AG10803 (cell line): Measurements from ENCODE around the gene AOX1.

ENCODE experiments used
- DNase-seq: peaks from one replicate; pipeline ENCODE4 v3.0.0; 2010; ENCODE audit warnings: low read depth
- H3K4me3 ChIP-seq: 2 replicates; pipeline ENCODE4 v1.5.1; 2011; ENCODE audit warnings: mild to moderate bottlenecking, low read length, control low read depth
- CTCF ChIP-seq: conservative IDR thresholded peaks from 2 replicates; pipeline ENCODE4 v1.5.1; 2011; ENCODE audit warnings: mild to moderate bottlenecking, low read length, control low read depth, inconsistent platforms

The AOX1 gene

DNA sequence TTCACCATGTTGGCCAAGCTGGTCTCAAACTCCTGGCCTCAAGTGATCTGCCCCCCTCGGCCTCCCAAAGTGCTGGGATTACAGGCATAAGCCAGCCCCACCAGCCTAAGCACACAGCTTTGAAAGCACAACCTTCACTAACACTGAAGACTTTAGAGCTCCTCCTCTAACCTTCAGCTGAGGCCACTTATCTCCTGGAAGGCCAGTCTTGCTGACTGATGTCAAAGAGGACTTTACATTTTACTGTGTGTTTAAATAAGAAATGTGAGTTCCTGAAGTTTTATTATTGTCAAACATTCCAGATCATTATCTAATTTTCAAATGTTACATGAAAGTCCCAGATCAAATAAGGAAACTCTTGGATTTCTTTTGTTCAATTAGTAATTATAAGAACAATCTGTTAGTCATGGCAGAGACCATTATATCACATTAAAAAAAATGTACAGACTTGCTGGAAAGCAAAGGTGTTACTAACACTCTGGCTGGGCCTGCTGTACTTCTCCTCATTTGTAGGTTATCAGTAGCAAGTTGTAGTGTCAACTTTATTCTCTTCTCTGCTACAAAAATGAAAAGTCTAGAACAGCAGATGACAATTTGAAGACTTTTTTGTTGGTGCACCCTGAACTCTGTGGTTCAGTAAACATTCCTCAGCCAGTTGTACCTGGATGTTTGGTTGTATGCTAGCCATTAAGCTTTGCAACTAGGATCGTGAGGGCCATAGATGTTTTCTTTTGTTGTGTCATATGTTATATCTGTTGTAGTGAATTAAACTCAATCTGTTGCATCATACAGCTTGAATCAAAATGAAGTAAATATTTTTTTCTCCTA is 80.0 kb downstream of the AOX1 start:
- no peak overlapping the region for H3K4me3 ChIP-seq
- no peak for DNase-seq
- no peak for TF ChIP-seq CTCF

DNA sequence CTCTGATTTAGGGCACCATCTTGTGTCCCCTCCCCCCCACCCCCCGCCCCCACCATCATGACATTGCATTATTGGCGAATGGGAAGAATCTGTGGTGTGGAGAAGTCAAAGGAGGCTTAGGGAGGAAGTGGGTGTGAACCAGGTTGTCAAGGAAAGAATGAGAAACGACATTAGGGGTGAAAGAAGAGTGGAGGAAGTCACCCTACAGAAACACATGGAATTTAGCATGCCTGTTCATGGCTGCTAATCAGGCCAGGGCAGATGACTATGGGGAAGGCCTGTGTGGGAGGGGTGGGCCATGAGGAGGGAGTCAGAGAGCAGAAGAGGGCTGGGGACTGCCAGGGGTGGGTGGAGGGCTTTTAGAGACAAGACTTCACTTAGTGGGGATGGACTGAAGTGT is 81.6 kb downstream of the AOX1 start:
- no peak for TF ChIP-seq CTCF
- no peak for DNase-seq
- no peak overlapping the region for H3K4me3 ChIP-seq

DNA sequence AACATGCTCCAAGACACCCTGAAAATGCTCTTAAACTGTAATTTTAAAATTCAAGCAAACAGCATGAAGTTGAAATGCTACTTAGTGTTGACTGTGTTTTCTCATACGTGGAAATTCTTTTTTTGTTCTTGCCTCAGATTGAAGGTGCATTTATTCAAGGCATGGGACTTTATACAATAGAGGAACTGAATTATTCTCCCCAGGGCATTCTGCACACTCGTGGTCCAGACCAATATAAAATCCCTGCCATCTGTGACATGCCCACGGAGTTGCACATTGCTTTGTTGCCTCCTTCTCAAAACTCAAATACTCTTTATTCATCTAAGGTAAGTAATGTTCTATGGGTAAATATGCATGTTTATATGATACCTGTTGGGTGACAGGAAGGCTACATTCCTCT is 82.7 kb downstream of the AOX1 start:
- DNase-seq, result no peak
- H3K4me3 ChIP-seq, result no peak overlapping the region
- no peak for TF ChIP-seq CTCF

- no peak for TF ChIP-seq CTCF
- no peak for DNase-seq
These were observed 83.5 kb downstream of the AOX1 start for GRCh38 chr2:200669308-200669707.

GRCh38 chr2:200670313-200670712 is 84.5 kb downstream of the AOX1 start:
- no peak for DNase-seq
- no peak overlapping the region for H3K4me3 ChIP-seq
- TF ChIP-seq CTCF, result no peak

More at GRCh38 chr2:200669308-200669707, 83.5 kb downstream of the AOX1 start:
- no peak overlapping the region for H3K4me3 ChIP-seq

DNA sequence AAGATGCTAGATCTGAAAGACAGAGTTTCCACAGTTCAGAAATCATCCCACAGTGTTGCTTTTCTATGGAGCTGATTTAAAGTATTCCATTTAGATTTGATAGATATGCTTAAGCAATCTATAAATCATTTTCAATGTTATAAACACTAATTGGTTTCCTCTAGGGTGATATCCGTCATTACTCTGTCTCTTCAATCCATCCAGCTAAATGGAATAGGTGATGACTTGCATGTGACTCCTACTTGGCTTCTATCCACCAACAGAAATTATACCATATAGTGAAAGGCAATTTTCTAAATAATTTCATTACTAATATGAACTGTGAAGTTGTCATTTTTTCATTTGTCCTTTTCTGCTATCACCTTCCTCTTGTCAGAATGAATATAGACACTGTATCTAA is 84.9 kb downstream of the AOX1 start:
- no peak overlapping the region for H3K4me3 ChIP-seq
- no peak for TF ChIP-seq CTCF
- no peak for DNase-seq

GRCh38 chr2:200673191-200673590 is 87.4 kb downstream of the AOX1 start:
- H3K4me3 ChIP-seq, result no peak overlapping the region
- DNase-seq, result no peak
- TF ChIP-seq CTCF, result no peak
